NCI-H1105 treated with DMSO at 0.1 percent for 48 hours (cell line): Measurements from ENCODE around the gene RPL36.
A peak's percentile ranks its signal among the peaks of the same experiment; 100 is the strongest.
"Not testable (repeated sequence)": the region's sequence is repeated elsewhere in the genome, so short reads cannot be mapped to it uniquely, and the experiment has no call there.

Experiments used
- DNase-seq: peaks from one replicate; lab custom pipeline; 2025; lab: John Stamatoyannopoulos, UW

RPL36 gene

DNA sequence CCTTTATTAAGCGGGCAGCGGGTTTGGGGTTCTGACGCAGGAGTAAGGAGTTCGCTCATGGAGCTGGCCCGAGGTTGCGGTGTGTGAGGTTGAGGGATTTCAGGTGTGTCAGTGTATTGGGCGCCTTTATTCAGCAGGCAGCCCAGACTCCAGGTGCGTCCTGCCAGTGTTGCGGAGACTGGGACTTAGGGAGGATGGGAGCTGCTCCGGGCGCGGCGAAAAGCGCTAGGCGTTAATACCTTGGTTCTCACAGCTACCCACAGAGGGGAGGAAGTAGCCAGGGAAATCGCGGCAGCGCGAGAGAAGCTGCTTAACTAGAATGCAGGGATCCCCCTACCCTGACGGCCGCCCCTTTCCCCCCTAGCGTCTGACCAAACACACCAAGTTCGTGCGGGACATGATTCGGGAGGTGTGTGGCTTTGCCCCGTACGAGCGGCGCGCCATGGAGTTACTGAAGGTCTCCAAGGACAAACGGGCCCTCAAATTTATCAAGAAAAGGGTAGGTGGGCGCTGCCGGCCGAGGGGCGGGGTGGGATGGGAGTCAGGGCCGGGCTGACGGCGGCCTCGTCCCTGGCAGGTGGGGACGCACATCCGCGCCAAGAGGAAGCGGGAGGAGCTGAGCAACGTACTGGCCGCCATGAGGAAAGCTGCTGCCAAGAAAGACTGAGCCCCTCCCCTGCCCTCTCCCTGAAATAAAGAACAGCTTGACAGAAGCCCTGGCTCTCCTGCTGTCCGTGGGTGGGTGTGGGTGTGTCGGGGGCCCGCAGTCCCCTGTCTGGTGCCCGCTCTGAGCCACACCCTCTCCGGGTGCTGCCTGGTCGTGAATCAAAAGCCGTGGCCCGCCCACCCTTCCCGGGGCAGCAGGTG is 1.1 kb downstream of the RPL36 start:
- peak; percentile 48 for DNase-seq

DNA sequence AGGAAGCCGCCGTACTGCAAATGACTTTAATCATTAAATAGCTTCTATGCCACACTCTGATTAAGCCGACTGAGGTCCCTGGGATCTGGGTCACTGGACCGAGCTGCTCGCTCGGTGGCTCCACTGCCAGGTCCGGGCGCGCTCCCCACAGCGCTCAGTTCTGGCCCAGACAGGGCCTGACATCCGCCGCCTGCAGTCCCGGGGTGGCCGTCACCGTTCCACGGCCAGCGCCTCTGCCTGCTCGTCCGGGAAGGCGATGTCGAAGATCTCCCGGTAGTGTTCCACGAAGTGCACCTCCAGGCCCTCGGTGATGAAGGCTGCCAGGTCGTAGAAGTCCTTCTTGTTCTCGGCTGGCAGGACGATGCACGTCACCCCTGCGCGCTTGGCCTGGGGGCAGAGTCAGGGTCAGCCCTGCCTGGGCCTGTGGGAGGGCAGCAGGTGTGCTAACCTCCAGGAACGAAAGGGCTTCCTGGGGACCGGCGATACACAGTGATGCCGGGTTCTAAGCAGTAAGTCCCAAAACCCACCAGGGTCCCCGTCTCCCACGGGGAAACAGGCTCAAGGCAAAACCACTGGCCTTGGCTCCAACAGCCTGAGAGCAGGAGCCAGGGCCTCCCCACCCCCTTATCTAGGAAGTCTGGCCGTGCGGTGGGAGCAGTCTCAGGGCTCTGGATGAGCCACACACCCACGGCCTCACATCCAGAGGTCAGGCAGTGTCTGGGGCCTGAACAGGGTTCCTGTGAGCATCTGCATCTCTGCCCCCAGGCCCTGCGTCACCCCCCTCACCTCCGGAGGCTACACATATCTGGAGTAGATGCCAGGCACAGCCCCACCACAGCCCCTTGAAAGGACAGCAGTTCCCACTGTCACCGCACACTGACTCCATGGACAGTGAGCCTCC is 2.0 kb downstream of the RPL36 start:
- DNase-seq: no peak

DNA sequence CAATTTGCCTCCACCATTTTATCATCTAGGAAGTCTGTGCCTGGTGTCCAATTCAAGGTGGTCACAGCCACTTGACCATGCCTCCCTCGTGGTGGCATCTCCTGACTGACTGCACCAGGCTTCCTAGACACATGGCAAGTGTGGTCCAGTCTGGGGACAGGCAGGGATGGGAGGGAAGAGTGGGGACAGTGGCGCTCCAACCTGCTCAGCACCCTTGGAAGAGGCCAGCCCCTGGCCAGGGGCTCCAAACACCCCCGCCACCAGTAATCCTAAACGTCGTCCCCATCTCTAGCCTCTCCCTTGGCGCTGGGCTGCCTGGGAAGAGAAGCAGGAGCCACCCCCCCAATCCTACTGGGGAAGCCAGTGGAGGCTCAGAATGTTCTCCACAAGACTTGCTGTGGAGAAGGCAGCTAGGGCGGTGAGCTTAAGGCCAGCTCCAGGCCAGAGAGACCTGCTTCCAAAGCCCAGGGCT is 2.7 kb downstream of the RPL36 start:
- no peak for DNase-seq

DNA sequence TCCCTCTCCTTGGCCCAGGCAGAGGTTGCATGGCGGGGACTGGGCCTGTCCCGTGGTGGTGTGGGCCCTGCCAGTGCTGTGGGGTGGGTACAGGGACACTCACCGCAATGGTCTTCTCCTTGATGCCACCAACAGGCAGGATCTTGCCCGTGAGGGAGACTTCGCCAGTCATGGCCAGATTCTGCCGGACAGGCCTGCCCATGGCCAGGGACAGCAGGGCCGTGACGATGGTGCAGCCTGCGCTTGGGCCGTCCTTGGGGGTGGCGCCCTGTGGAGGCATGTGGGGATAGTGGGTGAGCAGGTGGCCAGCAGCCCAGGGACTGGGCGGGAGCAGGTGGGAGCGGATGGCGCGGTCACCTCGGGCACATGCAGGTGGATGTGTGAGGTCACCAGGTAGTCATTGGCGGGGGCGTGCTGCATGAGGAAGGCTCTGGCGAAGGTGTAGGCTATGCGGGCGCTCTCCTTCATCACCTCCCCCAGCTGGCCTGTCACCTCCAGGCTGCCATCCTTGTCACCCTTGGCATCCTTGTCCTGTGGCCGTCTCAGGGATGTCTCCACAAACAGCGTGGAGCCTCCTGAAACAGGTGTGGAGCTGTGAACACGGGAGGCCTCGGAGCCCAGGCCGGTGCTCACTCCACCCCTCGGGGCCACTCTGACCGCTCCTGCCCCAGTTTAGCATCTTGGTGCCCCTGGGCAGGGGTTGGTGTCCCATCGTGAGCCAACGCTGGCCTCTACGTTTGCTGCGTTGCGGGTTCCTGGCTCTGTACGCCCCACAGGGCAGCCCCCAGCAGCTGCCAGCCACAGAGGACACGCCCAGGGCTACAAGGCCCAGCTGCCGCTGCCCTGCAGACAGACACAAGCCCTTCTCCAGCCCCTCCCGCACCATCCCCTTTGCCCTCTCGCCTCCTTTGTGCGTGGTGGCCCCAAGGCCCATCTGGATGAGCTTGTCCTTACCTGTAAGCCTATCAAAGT is 3.4 kb downstream of the RPL36 start:
- DNase-seq: no peak

DNA sequence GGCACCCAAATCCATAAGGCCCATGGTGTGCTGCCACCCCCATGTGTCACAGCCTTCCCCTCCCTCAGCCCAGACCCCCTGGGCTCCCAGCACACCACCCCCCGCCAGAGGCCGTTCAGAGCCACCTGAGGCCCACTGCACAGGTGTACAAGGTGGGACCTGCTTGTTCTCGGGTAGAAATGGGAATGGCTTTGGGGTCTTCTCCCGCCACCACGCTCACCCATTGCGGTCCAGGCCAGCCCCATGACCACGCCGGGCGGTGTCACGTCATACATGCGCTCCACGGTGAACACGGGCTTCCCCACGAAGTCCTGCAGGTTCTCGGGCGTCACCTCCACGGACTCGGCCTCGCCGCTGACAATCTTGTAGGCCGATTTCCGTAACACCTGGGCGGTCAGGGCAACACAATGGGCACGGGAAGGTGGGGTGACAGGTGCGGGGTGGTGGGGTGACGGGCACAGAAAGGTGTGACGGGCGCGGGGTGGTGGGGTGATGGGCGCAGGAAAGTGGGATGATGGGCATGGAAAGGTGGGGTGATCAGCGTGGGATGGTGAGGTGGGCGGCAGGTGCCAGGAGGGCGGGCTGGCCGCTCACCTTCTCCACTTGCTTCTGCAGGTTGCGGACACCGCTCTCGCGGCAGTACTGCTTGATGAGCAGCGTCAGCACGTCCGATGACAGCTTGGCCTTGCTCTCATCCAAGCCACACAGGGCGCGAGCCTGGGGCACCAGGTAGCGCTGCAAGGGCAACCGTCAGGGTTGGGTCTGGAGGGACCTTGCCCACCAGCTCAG is 4.3 kb downstream of the RPL36 start:
- no peak for DNase-seq

DNA sequence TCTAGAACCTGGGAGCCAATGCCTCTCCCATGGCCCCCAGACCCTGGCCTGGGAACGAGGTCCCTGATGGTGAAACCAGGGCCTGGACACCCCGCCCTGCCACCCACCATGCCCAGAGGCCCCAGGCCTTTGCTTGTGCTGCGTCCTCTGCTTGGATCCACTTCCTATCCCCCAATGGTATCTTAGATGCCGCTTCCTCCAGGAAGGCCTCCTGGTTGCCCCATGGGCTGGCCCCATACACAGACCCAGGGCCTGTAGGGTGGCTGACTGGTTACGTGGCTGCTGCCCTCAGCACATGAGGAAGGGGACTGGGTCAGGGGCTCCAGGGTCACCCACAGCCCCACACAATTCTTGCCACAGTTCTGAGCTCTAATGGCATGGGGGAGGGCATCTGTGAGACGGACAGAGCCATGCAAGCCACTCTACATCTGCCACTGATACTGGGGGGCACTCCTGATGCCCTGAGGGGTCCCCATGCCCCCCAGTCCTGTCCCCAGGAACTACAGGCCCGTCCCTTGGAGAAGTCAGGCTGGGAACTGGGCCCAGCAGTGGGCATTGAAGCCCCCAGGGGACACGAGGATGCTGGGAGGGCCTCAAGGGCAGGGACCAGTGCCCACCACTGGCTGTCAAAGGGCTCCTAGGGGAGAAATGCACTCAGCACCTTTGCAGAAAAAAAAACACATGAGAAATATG is 5.0 kb downstream of the RPL36 start:
- DNase-seq: no peak

DNA sequence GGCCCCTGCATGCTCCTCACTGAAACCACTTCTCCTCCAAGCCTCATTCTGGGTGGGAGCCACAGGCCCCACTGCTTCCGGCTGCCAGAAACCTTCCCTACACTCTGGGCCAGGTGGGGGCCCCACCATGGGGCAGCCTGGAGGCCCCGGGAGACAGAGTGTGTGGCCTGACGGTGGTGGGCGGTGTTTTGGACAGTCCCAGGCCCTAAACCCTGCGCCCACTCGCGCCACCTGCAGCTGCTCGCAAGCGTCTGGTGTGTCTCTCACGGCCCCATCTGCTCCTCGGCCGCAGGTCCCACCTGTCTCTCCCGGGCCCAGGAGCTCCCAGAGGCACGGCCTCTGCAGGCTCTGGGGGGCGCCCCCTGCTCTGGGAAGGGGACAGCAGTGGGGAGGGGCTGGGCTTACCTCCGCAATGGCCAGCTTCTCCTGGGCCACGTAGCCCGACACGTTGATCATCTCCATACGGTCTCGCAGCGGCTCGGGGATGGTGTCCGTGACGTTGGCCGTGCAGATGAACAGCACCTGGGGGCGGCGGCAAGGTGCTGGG is 5.6 kb downstream of the RPL36 start:
- no peak for DNase-seq

DNA sequence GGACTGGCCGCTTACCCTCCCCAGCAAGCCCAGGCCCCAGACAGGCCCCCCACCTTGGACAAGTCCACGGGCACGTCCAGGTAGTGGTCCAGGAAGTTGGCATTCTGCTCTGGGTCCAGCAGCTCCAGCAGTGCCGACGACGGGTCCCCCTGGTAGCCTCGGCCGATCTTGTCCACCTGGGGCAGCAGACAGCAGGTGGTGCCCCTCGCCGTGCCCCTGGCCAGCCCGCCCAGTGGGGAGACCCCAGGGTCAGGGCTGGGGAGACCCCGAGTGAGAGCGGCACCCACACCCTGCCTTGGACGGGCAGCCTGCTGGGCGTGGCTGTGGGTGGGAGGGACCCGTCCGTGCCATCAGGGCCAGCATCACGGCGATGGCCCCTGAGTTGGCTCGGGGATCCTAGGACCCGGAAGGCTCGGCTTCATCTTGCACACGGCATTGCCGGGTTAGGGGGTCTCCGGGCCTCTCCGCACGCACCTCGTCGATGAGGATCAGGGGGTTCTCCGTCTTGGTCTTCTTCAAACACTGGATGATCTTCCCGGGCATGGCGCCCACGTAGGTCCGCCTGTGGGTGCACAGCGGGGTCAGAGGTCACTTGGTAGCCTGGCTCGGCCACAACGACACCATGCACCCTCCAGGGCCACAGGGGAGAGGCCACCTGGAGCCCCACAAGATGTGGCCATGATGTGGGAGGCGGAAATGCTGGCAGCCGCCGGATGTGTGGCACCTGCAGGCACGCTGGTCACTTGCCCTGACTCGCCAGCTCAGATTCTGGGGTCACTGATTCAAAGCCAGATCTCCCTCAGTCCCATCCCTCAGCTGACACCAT is 6.3 kb downstream of the RPL36 start:
- DNase-seq: no peak

DNA sequence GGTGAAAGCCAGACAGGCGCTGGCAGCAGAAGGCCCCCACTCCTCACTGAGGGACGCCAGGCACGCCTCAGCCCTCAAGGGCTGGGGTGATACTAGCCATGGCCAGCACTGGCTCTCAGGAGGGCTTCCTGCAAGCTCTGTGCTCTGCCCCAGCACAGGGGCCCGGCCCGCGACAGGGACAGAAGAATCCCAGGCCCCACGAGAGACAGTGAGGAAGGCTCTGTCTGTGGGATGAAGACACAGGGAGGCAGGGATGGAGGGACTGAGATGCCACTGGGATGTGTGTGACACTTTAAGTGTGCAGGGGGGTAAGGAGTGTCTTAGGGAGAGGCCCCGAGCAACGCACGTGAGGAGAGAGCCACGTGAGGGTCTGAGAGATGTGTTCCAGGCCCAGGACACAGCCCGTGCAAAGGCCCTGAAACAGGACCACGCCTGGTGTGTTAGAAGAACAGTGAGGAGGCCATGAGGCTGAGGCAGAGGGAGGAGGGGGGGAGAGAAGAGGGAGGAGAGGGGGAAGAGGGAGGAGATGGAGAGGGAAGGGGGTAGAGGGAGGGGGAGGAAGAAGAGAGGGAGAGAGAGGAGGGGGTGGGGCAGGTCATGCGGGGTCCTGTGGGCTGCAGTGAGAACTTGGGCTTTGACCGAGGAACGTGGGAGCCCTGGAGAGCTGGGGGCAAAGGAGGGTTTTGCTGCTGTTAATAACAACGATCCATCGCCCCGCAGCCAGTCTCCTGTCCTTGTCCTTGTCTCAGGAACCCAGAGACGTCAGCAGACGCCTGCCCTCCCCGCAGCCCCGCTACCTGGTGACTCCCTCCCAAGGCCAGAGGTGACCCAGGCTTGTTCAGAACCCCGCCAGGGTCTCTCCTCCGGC is 7.2 kb downstream of the RPL36 start:
- no peak for DNase-seq

DNA sequence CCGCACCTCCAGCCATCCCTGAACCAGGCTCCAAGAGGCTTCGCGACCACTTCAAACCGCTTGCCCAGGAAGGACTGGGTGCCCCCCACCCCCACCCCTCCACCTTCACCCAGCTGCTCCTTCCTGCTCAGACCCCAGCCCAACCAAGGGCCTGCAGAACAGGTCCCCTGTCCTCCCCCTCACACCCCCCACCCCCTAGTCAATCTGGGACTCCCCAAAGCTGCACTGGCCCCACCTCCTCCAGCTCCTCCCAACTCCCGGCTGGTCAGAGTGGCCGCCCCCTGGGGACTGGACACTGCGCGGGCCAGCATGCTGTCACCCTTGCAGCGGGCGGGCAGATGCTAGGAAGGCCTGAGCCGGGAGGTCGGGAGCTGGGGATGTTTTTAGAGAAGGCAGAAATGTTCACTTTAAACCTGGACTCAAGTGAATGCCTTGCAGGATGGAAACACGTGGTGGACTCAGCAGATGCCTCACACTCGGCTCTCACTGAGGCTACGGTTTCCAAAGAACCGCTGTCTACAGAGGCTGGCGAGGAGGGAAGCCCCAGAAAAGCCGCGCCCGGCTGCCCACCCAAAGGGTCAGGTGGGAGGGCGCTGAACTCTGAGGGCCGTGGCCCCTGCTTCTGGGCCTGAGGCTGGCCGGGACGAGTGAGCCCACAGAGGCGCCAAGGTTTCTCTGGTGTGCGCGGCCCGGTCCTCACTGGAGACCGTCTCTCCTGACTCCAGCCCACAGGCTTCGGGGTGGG is 8.0 kb downstream of the RPL36 start:
- DNase-seq: no peak

DNA sequence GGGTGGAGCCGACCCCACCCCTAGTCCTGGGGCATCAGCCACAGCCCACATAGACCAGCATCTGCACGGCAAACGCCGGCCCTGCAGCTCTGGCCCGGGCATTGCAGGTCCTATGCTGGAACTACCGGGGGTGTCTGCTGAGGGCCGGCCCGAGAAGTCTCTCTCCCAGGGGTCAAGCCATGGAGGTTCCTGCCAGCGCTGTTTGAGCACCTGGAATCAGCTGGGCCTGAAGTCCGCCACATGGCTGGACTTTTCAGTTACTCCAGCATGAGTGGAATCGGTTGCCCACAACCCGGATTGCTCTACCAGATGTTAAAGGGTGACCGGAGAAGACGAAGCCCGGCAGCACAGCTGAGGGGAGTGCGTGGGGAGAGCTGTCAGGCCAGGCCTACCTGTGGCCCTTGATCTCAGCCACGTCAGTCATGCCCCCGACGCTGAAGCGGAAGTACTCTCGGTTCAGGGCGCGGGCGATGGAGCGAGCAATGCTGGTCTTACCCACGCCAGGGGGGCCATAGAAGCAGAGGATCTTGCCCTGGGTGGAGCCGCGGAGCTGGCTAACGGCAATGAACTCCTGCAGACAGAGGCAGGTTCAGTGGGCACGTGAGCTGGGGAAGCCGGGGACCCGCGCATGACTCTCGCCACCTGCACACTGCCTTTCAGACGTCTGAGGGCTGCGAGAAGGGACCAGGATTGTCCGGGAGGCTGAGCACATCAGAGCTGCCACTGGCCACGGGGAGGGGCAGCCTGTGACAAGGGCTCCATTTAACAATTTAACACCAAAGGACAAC is 8.7 kb downstream of the RPL36 start:
- no peak for DNase-seq

DNA sequence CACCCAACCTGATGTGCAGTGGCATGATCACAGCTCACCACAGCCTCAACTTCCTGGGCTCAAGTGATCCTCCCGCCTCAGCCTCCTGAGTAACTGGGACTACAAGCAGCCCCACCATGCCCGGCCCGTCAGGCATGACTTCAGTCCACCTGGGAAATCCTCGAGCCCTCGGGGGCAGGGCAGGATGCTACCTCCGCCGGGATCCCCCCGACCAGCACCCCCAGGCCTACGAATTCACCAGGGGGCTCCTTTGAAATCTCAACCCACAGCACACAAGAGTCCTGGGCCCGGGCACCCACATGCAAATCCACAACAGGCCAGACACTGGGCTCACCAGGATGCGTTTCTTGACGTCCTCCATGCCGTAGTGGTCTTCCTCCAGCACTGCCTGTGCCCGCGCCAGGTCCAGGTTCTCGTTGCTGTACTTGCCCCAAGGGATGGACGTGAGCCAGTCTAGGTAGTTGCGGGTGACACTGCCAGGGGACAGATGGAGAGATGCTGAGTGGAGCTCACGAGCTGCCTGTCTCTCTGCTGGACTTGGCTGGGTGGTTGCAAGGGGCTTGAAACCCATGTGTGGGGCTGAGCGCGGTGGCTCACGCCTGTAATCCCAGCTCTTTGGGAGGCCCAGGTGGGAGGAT is 10.5 kb downstream of the RPL36 start:
- no peak for DNase-seq

DNA sequence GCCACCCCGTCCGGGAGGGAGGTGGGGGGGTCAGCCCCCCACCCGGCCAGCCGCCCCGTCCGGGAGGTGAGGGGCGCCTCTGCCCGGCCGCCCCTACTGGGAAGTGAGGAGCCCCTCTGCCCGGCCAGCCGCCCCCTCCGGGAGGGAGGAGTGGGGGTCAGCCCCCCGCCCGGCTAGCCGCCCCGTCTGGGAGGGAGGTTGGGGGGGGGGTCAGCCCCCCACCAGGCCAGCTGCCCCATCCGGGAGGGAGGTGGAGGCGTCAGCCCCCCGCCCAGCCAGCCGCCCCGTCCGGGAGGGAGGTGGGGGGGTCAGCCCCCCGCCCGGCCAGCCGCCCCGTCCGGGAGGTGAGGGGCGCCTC is 11.9 kb downstream of the RPL36 start:
- not testable (repeated sequence) for DNase-seq

DNA sequence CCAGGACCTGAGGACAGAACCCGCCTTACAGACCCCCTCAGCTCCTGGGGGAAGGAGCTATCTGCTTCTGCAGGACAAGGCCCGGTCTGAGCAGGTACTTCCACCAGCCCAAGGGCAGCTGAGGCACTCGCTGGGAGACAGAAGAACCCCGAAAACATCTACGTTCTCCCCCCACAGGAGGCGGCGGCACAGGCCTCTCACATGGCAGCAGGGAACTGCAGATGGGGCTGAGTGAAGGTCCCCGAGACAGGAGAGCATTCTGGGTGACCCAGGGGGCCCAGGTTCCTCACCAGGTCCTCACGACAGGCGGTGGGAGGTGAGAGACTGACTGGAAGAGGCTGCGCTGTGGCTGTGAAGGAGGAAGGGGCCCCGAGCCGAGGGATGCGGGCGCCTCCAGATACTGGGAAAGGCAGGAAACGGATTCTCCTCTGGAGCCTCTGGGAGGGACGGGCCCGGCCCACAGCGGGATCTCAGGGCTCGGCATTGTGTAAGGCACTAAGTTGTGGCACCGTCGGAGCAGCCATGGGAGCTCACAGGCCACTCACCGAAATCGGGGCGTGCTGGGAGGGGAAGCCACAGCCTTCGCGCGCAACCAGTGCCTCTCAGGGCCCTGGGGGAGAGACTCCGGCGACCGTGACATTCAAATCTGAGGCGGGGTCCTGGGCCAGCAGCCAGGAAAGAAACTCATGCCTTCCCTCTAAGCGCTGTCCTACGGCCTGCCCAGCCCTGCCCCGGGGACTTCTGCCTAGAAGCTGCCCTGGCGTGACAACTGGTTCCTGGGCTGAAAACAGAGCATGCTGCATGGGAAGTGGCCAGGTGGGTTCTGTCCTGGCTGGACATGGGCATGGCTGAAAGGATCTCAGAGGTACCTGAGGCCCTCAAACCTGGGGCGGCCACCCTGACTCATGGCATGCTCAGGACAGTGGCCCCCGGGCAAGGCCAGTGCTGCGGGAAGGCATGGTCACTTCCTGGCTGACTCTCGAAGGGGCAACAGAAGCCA is 14.0 kb downstream of the RPL36 start:
- no peak for DNase-seq

DNA sequence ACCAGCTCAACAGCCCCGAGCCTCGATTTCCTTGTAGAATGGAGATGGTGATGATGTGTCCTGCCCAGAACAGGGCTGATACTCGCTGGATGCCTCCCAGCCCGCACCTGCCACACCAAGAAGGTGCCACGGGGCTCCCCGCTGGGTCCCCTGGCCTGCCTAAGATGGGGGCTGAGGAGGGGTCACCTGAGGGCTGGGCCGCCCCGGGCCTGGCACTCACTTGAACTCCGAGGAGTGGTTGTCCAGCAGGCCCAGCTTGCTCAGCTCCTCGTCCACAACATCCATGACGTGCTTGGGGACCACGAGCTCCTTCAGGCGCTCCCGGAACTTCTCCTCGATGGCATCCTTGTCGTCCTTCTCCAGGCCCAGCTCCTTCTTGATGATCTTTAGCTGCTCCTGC is 15.5 kb downstream of the RPL36 start:
- DNase-seq: no peak
